ENCODE results near the gene IL18BP.

The IL18BP gene

GRCh38 chr11:71998649-71999310 is at the start of gene IL18BP:
Gene IL18BP (plus strand): TSS chr11:71998909. CDS start chr11:71999985, 1,076 bp downstream.
- no peak for DNase-seq

GRCh38 chr11:71949034-71949433 is 49.7 kb upstream of the IL18BP start:
- no peak for DNase-seq

- DNase-seq, result no peak
Observed at GRCh38 chr11:71951741-71952310, 46.9 kb upstream of the IL18BP start.

- DNase-seq, result no peak
Observed at GRCh38 chr11:71955898-71956456, 42.7 kb upstream of the IL18BP start.

GRCh38 chr11:71962428-71963038 is 36.2 kb upstream of the IL18BP start:
- DNase-seq, result no peak

GRCh38 chr11:71963468-71963867 is 35.2 kb upstream of the IL18BP start:
- DNase-seq, result no peak

DNA sequence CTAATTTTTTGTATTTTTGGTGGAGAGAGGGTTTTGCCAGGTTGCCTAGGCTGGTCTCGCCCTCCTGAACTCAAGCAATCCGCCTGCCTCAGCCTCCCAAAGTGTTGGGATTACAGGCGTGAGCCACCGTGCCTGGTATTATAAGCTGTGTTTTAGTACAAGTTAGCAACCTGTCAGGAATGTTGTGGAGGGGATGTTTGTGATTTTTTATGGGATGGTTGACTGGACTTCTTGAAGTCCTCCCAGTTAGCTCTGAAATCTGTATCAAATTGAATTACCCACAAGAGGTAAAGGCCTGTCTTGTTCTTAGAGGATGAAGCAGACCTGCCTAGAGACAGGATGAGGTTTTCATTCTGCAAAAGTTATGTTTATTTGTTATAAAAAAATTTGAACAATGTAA is 34.1 kb upstream of the IL18BP start:
- DNase-seq, result no peak

DNA sequence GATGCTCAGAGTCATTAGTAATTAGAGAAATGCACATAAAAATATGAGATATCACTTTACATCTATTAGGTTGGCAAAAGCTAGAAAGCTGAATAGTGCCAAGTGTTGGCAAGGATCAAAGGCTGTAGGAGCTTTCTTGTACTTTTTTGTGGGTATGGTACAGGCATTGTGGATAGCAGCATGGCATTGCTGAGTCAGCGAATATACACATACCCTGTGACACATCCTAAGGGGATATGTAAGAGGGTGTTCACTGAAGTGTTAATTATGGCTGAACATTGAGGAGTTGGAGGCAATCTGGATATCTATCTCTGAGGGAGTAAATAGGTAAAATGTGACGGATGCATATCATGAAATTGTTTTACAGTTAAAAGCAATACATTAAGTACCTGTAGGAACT is 27.0 kb upstream of the IL18BP start:
- no peak for DNase-seq

GRCh38 chr11:71976551-71976950 is 22.2 kb upstream of the IL18BP start:
- no peak for DNase-seq

DNA sequence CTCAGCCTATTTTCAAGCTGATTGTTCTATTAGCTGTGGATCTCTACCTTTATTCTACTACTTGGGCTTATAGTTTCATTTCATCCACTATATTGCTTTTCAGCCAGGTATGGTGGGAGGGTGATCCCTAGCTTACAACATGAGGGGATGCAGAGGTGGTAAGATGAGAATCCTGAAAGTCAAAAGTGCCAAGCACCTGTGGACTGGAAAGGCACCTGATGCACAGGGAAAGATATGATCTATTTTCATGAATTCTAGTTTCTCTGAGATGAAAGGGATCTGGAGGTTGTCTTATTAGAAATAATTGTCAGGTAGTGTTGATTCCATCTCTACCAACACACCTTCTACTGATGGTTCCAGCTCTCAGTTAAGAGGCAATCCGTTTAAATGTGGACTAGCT is 21.6 kb upstream of the IL18BP start:
- DNase-seq, result no peak

GRCh38 chr11:71977743-71978418 is 20.8 kb upstream of the IL18BP start:
- DNase-seq, result no peak

- no peak for DNase-seq
Observed at GRCh38 chr11:71979094-71979493, 19.6 kb upstream of the IL18BP start.

DNA sequence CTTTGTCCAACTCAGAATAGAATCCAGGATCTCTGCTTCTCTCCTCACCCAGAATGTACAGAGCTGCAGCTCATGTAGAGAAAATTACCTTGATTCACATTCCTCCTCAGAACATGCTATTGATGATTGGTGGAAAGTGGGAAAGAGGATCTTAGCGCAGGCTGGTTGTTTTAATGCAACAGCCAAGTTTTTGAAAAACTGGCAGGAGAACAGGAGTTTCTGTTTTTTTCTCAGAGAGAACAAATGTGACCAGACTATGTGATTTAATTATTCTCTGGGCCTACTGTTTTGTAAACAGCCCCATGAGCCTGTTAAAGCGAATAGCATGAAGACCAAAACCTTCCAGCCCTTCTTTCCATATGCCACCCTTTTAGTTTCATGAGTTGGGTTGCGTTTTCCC is 19.1 kb upstream of the IL18BP start:
- DNase-seq, result no peak

DNA sequence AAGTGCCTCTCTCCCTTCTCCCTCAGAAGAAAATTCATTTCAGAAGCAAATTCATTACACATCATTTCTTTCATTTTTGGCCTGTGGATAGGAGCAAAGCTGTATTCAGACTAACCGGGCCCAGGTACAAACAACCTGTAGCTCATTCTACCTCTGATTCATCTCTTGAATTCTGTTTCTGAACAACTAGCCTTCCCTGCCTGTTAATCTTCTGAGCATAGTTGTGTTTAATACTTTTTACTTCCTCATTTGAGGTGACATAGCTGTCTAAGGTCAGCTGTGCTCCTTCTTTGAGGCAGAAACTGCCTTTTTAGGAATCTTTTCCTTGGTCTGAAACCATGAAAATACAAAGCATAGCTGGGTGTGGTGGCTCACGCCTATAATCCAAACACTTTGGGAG is 12.6 kb upstream of the IL18BP start:
- DNase-seq, result no peak

GRCh38 chr11:71987521-71987920 is 11.2 kb upstream of the IL18BP start:
- DNase-seq, result no peak

GRCh38 chr11:71988050-71988449 is 10.7 kb upstream of the IL18BP start:
- DNase-seq, result no peak

DNA sequence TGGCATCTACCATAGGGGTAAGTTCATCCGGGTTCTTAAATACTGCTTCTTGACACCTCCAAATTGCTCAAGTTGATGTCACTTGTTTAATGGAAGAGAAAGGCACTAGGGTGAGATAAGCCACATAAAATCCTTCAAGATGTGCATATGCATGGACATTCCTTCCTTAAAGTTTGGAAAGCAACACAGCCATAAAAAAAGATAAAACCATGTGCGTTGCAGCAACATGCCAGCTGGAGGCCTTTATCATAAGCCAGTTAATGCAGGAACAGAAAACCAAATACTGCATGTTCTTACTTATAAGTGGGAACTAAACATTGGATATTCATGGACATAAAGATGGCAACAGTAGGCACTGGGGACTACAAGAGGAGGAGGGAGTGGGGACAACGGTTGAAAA is 8.0 kb upstream of the IL18BP start:
- no peak for DNase-seq

DNA sequence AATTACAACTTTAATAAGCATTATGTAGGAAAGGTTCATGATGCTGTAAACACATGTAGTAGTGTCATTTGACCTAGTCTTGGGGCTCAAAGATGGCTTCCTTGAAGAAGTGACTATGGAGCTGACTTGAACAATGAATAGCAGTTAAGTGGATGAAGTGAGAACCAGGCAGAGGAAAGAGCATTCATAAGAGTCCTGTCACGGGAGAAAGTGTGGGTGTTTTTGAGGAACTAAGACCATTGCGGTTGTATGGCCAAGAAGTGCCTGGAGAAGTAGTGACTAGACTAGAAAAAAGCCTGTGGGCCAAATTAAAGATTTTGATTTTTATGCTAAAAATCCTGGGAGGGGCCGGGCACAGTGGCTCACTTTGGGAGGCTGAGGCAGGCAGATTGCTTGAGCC is 7.2 kb upstream of the IL18BP start:
- DNase-seq, result no peak

- no peak for DNase-seq
Observed at GRCh38 chr11:71992136-71992730, 6.5 kb upstream of the IL18BP start.

DNA sequence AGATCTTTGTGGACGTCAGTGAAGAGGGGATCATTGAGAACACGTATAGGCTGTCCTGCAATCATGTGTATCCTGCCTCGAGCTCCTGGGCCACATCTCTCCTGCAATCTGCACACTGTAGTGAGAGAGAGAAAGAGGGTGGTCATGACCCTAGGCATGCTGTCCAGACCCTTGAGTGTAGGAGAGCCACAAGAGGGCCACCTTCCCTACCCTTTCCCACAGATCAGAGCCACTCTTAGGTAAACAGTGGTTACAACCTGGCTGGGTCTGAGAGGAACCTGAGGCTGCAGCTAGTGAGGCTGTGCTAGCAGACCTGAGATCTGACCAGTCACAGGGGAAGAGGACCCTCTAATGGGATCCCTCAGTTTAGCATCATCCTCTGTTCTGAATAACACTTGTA is 3.9 kb upstream of the IL18BP start:
- DNase-seq, result no peak

GRCh38 chr11:71995726-71996291 is 2.9 kb upstream of the IL18BP start:
- DNase-seq, result no peak

- no peak for DNase-seq
Observed at GRCh38 chr11:71996517-71996916, 2.2 kb upstream of the IL18BP start.

- DNase-seq, result no peak
Observed at GRCh38 chr11:71996946-71997345, 1.8 kb upstream of the IL18BP start.

Data from NCI-H1417 treated with DMSO at 0.1 percent for 48 hours (cell line).